Astrocyte of the cerebellum (primary cell): ENCODE data around the gene COL4A1.
A peak's percentile ranks its signal among the peaks of the same experiment; 100 is the strongest.

ENCODE experiments used
- DNase-seq: peaks from one replicate; pipeline ENCODE4 v3.0.0-alpha.2; 2011; ENCODE audit warnings: low read depth
- H3K4me3 ChIP-seq: 2 replicates; pipeline ENCODE4 v1.5.1; 2011; ENCODE audit warnings: mild to moderate bottlenecking, low read depth, low read length, moderate library complexity
- in situ Hi-C: cut with HindIII; loops from 2 replicates; pipeline ENCODE4 v1.10.0; 2017; ENCODE audit warnings: low sequenced_read_pairs
- TF ChIP-seq, protein P1 (sequence below): IDR thresholded peaks from 2 replicates; pipeline ENCODE4 v1.5.1; 2012; ENCODE audit warnings: low read length, low read depth, moderate library complexity, mild to moderate bottlenecking; ENCODE audit errors: missing control alignments

The COL4A1 gene

DNA sequence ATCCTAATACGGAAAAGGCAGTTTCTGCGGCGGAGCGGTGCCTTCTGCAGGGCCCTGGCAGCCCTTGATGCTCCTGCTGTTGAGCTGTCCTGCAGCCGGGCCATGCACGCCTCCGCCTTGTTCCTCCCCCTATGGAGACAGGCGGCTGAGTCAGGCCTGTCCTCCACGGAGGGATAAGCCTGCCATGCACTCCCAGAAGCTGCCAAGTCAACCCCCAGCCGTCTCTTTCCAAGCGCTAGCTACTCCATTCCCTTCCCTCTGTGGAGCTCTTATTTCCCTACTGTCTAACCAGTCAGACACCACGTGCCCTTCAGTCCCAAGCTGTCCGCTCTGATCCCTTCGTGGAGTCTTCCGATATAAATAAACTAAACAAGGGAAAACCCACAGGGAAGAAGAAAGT lies 197.0 kb downstream of the COL4A1 start:
- no peak overlapping the region for H3K4me3 ChIP-seq
- TF ChIP-seq, protein P1, sequence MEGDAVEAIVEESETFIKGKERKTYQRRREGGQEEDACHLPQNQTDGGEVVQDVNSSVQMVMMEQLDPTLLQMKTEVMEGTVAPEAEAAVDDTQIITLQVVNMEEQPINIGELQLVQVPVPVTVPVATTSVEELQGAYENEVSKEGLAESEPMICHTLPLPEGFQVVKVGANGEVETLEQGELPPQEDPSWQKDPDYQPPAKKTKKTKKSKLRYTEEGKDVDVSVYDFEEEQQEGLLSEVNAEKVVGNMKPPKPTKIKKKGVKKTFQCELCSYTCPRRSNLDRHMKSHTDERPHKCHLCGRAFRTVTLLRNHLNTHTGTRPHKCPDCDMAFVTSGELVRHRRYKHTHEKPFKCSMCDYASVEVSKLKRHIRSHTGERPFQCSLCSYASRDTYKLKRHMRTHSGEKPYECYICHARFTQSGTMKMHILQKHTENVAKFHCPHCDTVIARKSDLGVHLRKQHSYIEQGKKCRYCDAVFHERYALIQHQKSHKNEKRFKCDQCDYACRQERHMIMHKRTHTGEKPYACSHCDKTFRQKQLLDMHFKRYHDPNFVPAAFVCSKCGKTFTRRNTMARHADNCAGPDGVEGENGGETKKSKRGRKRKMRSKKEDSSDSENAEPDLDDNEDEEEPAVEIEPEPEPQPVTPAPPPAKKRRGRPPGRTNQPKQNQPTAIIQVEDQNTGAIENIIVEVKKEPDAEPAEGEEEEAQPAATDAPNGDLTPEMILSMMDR, result no peak
- DNase-seq, result peak; percentile 67
- in situ Hi-C loops, result loop anchor here (10.0 kb wide), 1 partner anchor 1005 kb away; no protein-coding TSS in a partner anchor

DNA sequence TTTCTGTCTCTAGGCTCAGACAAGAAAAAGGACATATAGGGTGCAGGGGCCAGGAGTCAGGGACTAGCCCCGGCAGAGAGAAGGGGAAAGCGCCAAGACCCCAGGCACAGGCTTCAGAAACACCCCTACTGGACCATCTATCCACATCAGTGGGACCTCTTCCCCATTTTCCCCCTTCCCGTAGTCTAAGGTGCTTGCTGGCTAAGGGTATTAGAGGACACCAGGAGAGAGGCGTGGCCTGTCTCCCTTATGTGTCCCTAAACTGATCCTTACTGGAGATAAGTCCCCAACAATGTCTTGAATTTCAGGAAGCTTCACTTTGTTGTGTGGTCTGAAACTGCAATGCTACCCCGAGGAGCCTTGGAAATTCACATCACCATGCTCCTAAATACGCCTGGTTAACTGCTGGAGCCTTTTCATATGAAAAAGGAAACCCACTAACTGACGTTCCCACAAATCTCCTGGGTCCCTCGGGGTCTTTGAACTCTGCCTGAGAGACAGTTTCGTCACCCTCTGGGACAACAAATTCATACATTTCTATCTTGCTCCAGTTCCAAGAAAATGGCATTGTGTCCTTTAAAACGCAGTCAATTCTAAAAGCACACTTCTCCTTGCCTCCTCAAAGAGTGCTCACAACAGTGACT lies 197.7 kb downstream of the COL4A1 start:
- in situ Hi-C loops, result loop anchor here (10.0 kb wide), 1 partner anchor 1004 kb away; no protein-coding TSS in a partner anchor
- TF ChIP-seq, protein P1, result no peak
- DNase-seq, result no peak
- H3K4me3 ChIP-seq, result no peak overlapping the region

DNA sequence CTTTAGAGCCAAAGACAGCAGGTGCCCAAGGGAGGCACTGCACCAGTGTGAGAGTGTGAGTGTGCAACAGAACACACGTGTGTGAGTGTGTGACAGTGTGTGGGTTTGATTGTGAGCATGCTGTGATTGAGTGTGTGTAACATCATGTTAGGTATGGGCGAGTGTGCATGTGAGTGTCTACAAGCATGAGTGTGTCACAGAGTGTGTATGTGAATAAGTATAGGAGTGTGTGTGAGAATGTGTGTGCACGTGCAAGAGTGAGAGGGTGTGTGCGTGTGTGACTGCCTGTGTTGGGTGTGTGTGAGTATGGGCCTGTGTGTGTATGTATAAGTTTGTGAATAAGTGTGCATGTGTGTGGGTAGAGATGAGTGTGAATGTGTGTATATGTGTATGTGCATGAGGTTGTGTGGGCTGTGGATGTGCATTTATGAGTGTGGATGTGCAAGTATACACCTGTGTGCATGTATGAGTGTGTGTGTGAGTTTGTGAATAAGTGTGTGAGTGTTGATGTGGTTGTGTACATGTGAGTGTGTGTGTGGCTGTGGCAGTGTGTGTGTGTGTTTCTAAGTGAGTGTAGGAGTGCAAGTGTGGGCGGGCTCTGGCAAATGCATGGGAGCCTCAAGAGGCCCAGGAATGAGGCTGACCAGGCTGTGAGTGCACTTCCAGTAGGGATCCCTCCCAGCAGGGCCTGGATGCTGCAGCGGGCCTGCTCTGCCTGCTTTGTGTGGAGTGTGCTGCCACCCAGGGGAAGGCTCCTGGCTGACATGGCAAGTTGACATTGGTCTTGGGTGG lies 198.4 kb downstream of the COL4A1 start:
- DNase-seq, result peak; percentile 70
- in situ Hi-C loops, result loop anchor here (10.0 kb wide), 1 partner anchor 1004 kb away; no protein-coding TSS in a partner anchor
- TF ChIP-seq, protein P1, result peak; percentile 82
- no peak overlapping the region for H3K4me3 ChIP-seq

DNA sequence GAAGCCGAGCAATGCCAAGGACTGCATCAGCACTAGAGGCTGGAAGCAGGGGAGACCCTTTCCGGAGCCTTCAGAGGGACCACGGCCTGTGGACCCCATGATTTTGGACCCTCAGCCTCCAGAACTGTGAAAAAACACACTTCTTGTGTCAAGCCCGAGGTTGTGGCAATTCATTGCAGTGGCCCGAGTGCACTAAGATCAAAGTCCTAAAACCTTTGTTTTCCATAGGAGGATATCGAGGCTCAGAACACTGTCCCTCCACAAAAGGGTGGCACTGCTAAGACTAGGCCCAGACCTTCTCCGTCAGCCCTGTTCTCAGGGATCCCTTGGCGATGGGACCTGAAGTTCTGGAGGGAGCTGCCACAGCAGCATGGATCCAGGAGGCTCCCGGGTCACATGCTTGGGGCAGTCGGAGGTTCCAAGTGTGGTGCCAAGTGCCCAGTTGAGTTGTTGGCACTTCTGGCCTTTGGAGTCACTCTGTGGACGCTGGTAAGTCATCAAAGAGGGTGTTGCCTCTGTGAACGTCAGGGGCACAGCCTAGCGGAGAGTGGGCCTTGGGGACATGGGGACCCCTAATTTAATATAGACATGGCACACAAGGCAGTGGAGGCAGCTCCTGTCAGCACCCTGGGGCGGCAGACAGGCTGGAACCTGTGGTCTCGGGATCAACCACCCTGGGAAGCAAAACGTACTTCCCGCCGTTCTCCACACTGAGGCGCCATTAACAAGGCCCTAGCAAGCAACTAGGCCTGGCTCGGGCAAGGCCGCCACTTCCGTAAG lies 199.2 kb downstream of the COL4A1 start:
- H3K4me3 ChIP-seq, result no peak overlapping the region
- in situ Hi-C loops, result loop anchor here (10.0 kb wide), 1 partner anchor 1003 kb away; no protein-coding TSS in a partner anchor
- no peak for DNase-seq
- TF ChIP-seq, protein P1, result peak; percentile 17

DNA sequence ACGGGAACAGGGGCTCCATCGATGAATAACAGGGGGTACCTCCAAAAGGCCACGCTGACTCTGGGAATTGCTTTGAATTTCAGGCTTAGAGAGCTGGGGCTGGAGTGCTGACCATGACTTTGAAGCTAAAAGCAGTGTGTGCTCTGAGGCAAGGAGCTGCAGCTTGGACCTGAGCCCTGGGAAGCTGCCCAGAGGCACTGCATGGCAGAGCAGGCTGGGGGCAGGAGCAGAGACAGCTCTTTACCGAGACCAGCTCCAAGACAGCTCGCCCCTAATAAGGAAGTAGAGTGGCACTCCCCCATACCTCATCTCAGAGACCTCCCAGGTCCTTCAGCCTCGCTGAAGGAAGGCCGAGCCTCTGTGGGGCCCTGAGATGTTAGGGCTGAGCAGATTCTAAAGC lies 200.2 kb downstream of the COL4A1 start:
- in situ Hi-C loops, result loop anchor here (10.0 kb wide), 1 partner anchor 1002 kb away; no protein-coding TSS in a partner anchor
- TF ChIP-seq, protein P1, result no peak
- no peak for DNase-seq
- H3K4me3 ChIP-seq, result no peak overlapping the region

DNA sequence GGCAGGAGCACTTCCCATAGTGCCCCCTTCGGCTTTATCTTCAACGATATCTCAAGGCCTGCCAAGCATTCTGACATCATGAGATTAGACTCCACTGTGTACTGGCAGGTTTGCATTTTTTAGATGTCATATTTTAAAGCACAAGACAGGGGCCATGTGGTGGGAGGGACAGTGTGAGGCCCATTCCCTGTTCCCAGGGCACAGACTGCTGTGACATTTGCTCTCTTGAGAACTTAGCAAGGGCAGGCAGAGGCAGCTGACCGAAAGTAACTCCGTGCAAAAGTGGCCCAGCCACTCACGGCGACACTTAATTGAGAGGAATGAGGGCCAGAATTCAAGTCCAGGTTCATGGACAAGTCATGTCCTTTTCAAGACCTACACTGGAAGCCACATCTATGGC lies 201.8 kb downstream of the COL4A1 start:
- in situ Hi-C loops, result loop anchor here (10.0 kb wide), 1 partner anchor 1000 kb away; no protein-coding TSS in a partner anchor
- DNase-seq, result no peak
- TF ChIP-seq, protein P1, result no peak
- no peak overlapping the region for H3K4me3 ChIP-seq
